HG02588 (cell line): Measurements from ENCODE around the gene POLR3GL.
A peak's percentile ranks its signal among the peaks of the same experiment; 100 is the strongest.
"Not testable (repeated sequence)": the region's sequence is repeated elsewhere in the genome, so short reads cannot be mapped to it uniquely, and the experiment has no call there.

Source experiments
- ATAC-seq: cut with Tn5 transposase; IDR thresholded peaks from one replicate; pipeline ENCODE4 v1.9.1; 2021; ENCODE audit warnings: mild to moderate bottlenecking, moderate library complexity; ENCODE audit not compliant: unreplicated experiment

The POLR3GL gene

GRCh38 chr1:145964328-145965118 lies at the start of gene POLR3GL, which contains the start of gene ANKRD34A:
POLR3GL (plus strand) TSS chr1:145964690; CDS start chr1:145974866, 10,176 bp downstream.
ANKRD34A (minus strand) TSS chr1:145964575; CDS start chr1:145961759, 2,816 bp downstream.
- ATAC-seq = peak; percentile 89

GRCh38 chr1:145916745-145917144 lies 47.7 kb upstream of the POLR3GL start:
- ATAC-seq = no peak

GRCh38 chr1:145917595-145917994 lies 46.9 kb upstream of the POLR3GL start:
- ATAC-seq = no peak

GRCh38 chr1:145918144-145918991 lies 46.1 kb upstream of the POLR3GL start, which contains the start of gene PEX11B:
PEX11B (minus strand) TSS chr1:145918717; CDS start chr1:145918688, 29 bp downstream.
- peak; percentile 80 for ATAC-seq

- peak; percentile 81 for ATAC-seq
Observed at GRCh38 chr1:145918992-145919939, 45.2 kb upstream of the POLR3GL start.

- not testable (repeated sequence) for ATAC-seq
Observed at GRCh38 chr1:145920297-145920696, 44.2 kb upstream of the POLR3GL start.

GRCh38 chr1:145922266-145922665 lies 42.2 kb upstream of the POLR3GL start:
- ATAC-seq = no peak

GRCh38 chr1:145926686-145927062 lies 37.8 kb upstream of the POLR3GL start:
- ATAC-seq = no peak

- peak; percentile 91 for ATAC-seq
Observed at GRCh38 chr1:145927063-145927886, 37.2 kb upstream of the POLR3GL start, which contains the start of gene RBM8A. RBM8A (minus strand) TSS chr1:145927484; CDS start chr1:145927426, 58 bp downstream.

GRCh38 chr1:145927916-145928643 lies 36.4 kb upstream of the POLR3GL start:
- no peak for ATAC-seq

GRCh38 chr1:145932522-145933009 lies 31.9 kb upstream of the POLR3GL start:
- ATAC-seq = not testable (repeated sequence)

- ATAC-seq = no peak
Observed at GRCh38 chr1:145935708-145936107, 28.8 kb upstream of the POLR3GL start.

- ATAC-seq = no peak
Observed at GRCh38 chr1:145936247-145936646, 28.2 kb upstream of the POLR3GL start.

- ATAC-seq = no peak
Observed at GRCh38 chr1:145937436-145937835, 27.1 kb upstream of the POLR3GL start.

- ATAC-seq = no peak
Observed at GRCh38 chr1:145942405-145942804, 22.1 kb upstream of the POLR3GL start.

GRCh38 chr1:145942871-145943270 lies 21.6 kb upstream of the POLR3GL start:
- no peak for ATAC-seq

- ATAC-seq = no peak
Observed at GRCh38 chr1:145944532-145944931, 20.0 kb upstream of the POLR3GL start.

GRCh38 chr1:145946477-145946986 lies 18.0 kb upstream of the POLR3GL start:
- no peak for ATAC-seq
